NT2/D1 (cell line): Measurements from ENCODE around the gene TEC.

Source experiments
- YY1 ChIP-seq: IDR thresholded peaks from 2 replicates; pipeline ENCODE4 v1.6.1; 2011; ENCODE audit not compliant: insufficient read length, insufficient read depth
- ZNF274 ChIP-seq: IDR thresholded peaks from 2 replicates; pipeline ENCODE4 v1.6.1; 2011; ENCODE audit warnings: mild to moderate bottlenecking, low read depth, low read length

DNA sequence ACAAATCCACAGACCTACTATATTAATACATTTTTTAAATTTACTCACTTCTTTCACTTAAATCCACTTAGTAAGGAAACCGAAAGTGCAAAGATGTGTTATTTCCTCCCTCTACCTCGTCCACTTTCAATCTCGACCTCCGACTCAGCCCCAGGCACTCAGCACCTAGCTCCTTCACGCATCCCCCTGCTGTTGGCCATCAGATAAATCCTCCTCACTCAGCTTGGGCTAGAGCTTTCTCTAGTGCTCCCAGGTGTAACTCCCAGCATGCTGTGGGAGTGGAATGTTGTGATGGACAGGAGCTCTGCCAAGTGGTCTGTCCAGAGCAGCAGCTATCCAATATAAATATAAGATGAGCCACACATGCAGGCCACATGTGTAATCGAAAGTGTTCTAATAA, 26.7 kb upstream of the TEC start:
- TF ChIP-seq ZNF274 = no peak
- no peak for TF ChIP-seq YY1
